Endothelial cell (in vitro differentiated cells): ENCODE data around the gene ZWILCH. TPM values are rescaled to one million over a fixed set of nuclear protein-coding genes. Genes with fewer than 3 reads are reported as not detected.
"Not testable (repeated sequence)": the region's sequence is repeated elsewhere in the genome, so short reads cannot be mapped to it uniquely, and the experiment has no call there.

Experiments used
- DNase-seq: peaks from one replicate; pipeline ENCODE4 v3.0.0; 2021; ENCODE audit warnings: low spot score
- H3K27ac Mint-ChIP-seq: one replicate; pipeline ENCODE4 v1.8.0; 2021; ENCODE audit warnings: mixed read lengths, inconsistent platforms; ENCODE audit not compliant: unreplicated experiment
- H3K27me3 Mint-ChIP-seq: one replicate; pipeline ENCODE4 v1.8.0; 2021; ENCODE audit warnings: mild to moderate bottlenecking, moderate library complexity, mixed read lengths, inconsistent platforms; ENCODE audit not compliant: unreplicated experiment
- H3K36me3 Mint-ChIP-seq: one replicate; pipeline ENCODE4 v1.8.0; 2021; ENCODE audit warnings: mild to moderate bottlenecking, low read depth, mixed read lengths, inconsistent platforms; ENCODE audit not compliant: unreplicated experiment
- H3K4me1 Mint-ChIP-seq: one replicate; pipeline ENCODE4 v1.8.0; 2021; ENCODE audit warnings: mild to moderate bottlenecking, mixed read lengths, inconsistent platforms; ENCODE audit not compliant: unreplicated experiment
- H3K4me3 Mint-ChIP-seq: one replicate; pipeline ENCODE4 v1.8.0; 2021; ENCODE audit warnings: mild to moderate bottlenecking, mixed read lengths, inconsistent platforms; ENCODE audit not compliant: unreplicated experiment
- H3K9me3 Mint-ChIP-seq: one replicate; pipeline ENCODE4 v1.8.0; 2021; ENCODE audit warnings: mixed read lengths, inconsistent platforms; ENCODE audit not compliant: unreplicated experiment
- long read RNA-seq: library from polyadenylated mRNA; unstranded; transcript quantifications from one replicate; pipeline ENCODE4 v2.0.0, GENCODE V29; 2020; ENCODE audit not compliant: unreplicated experiment
- total RNA-seq: library from RNA; stranded (reverse); fragmentation: NEBNext Ultra II Directional; extraction: Animal tissue kit (Norgen Biotek cat#: 25700); gene quantifications from one replicate; pipeline ENCODE4 v1.2.1, GENCODE V29; 2021; ENCODE audit not compliant: unreplicated experiment
- TF ChIP-seq, protein P1 (sequence below): fragments of 200-600 bp; sonication (generic); IDR thresholded peaks from one replicate; pipeline ENCODE4 v1.5.0; 2021; ENCODE audit warnings: antibody characterized with exemption; ENCODE audit not compliant: unreplicated experiment

Gene ZWILCH
- total RNA-seq = 19.3 TPM
- long read RNA-seq, partial matches to known transcripts = 11 of 19 reads
- long read RNA-seq, other reads (novel, unspliced or antisense) = 2 of 19 reads

DNA sequence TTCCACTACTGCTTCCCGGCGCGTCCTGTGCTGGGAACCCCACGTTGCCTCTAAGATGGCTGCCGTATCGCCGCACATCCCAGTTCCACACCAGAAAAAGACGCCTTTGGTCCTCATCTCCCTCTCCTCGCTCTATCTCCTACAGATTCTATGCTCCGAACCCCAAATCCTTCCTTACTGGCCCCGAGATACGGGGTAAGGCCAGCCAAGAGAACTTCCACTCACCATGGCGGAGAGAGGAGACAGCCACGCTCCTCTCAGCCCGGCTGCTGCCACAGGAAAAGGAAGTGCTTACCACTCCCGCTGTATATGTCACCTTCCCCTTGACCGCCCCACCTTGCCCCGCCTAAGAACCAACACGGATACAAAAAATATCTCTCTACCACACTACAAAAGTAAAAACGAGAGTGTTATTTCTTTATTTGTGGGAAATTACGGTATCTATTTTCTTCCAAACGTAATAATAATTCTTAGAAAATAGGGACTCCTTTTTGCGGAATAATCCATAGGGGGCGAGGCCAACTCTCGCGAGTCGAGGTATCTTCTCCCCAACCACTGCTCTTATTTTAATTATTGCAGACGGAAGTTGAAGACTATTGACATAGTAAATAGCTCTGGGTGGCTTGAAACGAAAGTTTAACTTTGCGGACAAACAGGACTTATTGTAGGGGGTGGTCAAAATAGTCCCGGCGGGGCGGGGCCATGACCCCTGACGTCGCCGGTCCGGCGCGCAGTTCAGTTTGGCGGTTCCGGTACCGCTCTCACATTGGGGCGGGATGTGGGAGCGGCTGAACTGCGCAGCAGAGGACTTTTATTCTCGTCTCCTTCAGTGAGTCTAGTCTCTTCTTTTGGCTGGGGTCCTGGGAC lies at the start of gene ZWILCH, which contains the start of gene RPL4:
Gene ZWILCH (plus strand): TSS at position 764 of the 867 bp plus-strand sequence. CDS start 13 bp downstream, at position 777.
Gene RPL4 (minus strand): TSS at position 293 of the 867 bp plus-strand sequence. CDS start 65 bp downstream, at position 228.
- peaks cover 3% of the 10 kb centered on the region for H3K27me3 Mint-ChIP-seq
- H3K27ac Mint-ChIP-seq = peak within 1 kb of the TSS; percentile 98
- peaks cover 27% of the 10 kb centered on the region for H3K36me3 Mint-ChIP-seq
- H3K4me3 Mint-ChIP-seq = peak within 1 kb of the TSS; percentile 99
- TF ChIP-seq, protein P1, sequence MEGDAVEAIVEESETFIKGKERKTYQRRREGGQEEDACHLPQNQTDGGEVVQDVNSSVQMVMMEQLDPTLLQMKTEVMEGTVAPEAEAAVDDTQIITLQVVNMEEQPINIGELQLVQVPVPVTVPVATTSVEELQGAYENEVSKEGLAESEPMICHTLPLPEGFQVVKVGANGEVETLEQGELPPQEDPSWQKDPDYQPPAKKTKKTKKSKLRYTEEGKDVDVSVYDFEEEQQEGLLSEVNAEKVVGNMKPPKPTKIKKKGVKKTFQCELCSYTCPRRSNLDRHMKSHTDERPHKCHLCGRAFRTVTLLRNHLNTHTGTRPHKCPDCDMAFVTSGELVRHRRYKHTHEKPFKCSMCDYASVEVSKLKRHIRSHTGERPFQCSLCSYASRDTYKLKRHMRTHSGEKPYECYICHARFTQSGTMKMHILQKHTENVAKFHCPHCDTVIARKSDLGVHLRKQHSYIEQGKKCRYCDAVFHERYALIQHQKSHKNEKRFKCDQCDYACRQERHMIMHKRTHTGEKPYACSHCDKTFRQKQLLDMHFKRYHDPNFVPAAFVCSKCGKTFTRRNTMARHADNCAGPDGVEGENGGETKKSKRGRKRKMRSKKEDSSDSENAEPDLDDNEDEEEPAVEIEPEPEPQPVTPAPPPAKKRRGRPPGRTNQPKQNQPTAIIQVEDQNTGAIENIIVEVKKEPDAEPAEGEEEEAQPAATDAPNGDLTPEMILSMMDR = no peak
- peaks cover 35% of the 10 kb centered on the region for H3K4me1 Mint-ChIP-seq
- peak; percentile 70 for DNase-seq
- no peaks in the 10 kb centered on the region for H3K9me3 Mint-ChIP-seq

DNA sequence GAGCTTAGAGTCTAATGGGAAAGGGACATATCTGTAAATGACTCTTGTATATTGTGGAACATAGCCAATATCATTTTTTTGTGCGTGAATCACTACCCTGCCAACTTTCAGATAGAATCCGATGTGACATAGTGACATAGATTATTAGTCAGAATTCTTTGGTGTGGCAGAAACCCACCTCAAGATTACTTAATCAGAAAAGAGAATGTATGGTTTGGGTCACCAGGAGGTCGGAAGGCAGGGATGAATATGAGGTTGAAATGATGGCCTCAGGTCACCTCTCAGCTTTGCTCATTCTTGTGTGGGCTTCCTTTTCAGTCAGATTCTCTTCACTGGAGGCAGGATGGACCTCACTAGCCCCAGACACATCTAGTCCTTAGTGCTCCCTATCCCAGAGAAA lies 48.9 kb upstream of the ZWILCH start:
- DNase-seq = no peak
- Mint-ChIP-seq H3K4me1 (peaks cover 17% of the 10 kb centered on the region), H3K4me3 (no peak overlapping the region), H3K27me3 (peaks cover 8% of the 10 kb centered on the region), H3K36me3 (peaks cover 28% of the 10 kb centered on the region), H3K27ac (no peak overlapping the region), H3K9me3 (no peaks in the 10 kb centered on the region)
- TF ChIP-seq, protein P1 = no peak

DNA sequence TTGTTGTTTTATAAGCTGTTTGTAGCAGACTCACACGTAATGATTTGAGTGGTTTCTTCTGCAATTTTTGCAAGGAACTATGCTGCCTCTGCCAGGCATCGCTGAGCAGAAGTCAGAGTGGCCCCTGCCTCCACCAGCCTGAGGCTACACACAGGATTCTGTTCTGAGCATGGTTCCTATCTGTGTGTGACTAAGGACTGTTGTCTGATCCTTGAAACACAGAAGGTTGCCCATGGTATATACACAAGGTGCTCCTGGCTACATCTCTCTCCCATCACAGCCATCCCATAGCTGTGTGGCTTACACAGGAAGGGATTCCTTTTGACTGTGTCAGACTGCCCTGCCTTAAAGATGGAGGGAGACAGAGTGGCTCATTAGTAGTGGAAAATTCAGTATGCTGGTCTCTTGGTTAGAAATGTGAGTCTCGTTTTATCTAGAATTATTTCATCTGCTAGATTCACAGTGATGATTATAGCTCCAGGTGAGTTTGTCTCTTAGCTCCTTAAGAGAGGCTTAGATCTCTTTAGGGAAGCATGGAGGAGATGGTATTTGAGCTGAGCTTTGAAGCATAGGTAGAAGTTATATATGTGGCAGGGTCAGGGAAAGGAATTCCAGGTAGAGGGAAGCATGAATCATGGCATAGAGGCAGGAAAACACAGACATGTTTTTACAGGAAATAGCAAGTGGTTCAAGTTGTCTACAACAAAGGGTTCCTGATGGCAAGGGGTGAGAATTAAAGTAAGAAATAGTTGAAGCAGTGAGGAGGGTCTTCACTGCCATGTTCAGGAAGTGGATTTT lies 45.1 kb upstream of the ZWILCH start:
- Mint-ChIP-seq H3K36me3 (peaks cover 41% of the 10 kb centered on the region), H3K4me1 (peaks cover 17% of the 10 kb centered on the region), H3K4me3 (peak overlapping the region; percentile 18), H3K9me3 (no peaks in the 10 kb centered on the region), H3K27ac (peak overlapping the region; percentile 94), H3K27me3 (peaks cover 9% of the 10 kb centered on the region)
- DNase-seq = no peak
- TF ChIP-seq, protein P1 = no peak

- H3K27me3 Mint-ChIP-seq, H3K9me3 Mint-ChIP-seq, H3K4me3 Mint-ChIP-seq, DNase-seq: not testable (repeated sequence)
- H3K36me3 Mint-ChIP-seq = peaks cover 41% of the 10 kb centered on the region
- H3K27ac Mint-ChIP-seq = peak overlapping the region; percentile 94
- H3K4me1 Mint-ChIP-seq = peaks cover 17% of the 10 kb centered on the region
Observed at GRCh38 chr15:66461294-66461693, 43.8 kb upstream of the ZWILCH start.

DNA sequence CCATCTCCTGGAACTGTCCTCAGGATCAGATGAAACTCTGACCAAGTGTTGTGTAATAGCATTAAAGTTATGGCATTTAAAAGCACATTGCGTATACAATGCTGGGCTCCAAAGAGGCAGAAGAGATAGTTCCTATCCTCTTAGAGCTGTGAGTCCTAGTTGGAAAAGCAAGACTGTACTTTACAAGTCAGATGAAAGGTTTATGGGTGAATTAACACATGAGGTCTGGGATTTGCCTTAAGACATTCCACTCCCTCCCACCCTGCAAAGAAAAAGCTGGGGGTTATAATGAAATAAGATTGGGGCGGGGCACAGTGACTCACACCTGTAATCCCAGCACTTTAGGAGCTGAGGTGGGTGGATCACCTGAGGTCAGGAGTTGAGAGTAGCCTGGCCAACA lies 43.2 kb upstream of the ZWILCH start:
- H3K27ac Mint-ChIP-seq = no peak overlapping the region
- peaks cover 40% of the 10 kb centered on the region for H3K36me3 Mint-ChIP-seq
- H3K27me3 Mint-ChIP-seq = peaks cover 9% of the 10 kb centered on the region
- H3K9me3 Mint-ChIP-seq = no peaks in the 10 kb centered on the region
- H3K4me3 Mint-ChIP-seq = peak overlapping the region; percentile 21
- no peak for DNase-seq
- TF ChIP-seq, protein P1 = no peak
- peaks cover 17% of the 10 kb centered on the region for H3K4me1 Mint-ChIP-seq
